PC-3 (cell line): Measurements from ENCODE around the gene NOL9. TPM values are rescaled to one million over a fixed set of nuclear protein-coding genes. Genes with fewer than 3 reads are reported as not detected.
A peak's percentile ranks its signal among the peaks of the same experiment; 100 is the strongest.

Experiments used
- ATAC-seq: fragments of 200-7000 bp; cut with Tn5 transposase; 2 replicates; pipeline ENCODE4 v1.9.1; 2020; ENCODE audit warnings: mild to moderate bottlenecking, moderate library complexity
- BruUV-seq: library from RNA; stranded (reverse); fragments of 400-500 nt; replicated peaks from 2 replicates; lab custom pipeline; 2021; lab: Mats Ljungman, UMichigan
- CTCF ChIA-PET: fragments of 300-600 bp; sonication (Branson Sonifier 250); formaldehyde crosslinking; loops from one replicate; lab custom pipeline; 2022; ENCODE audit warnings: antibody characterized with exemption; lab: Charles Lee
- POLR2A ChIA-PET: fragments of 300-600 bp; sonication (Branson Sonifier 250); formaldehyde crosslinking; loops from one replicate; lab custom pipeline; 2022; ENCODE audit warnings: antibody characterized with exemption; ENCODE audit not compliant: unreplicated experiment; lab: Charles Lee
- DNase-seq: peaks from one replicate; pipeline ENCODE4 v3.0.0-alpha.2; 2015
- H2AFZ ChIP-seq: fragments of 300-600 bp; sonication (generic); 2 replicates; pipeline ENCODE4 v1.6.0; 2016; ENCODE audit warnings: antibody characterized with exemption, low read length
- H3F3A ChIP-seq: fragments of 300-600 bp; sonication (generic); one replicate; pipeline ENCODE4 v1.6.0; 2017; ENCODE audit warnings: antibody characterized with exemption, low read length, control low read depth, mild to moderate bottlenecking; ENCODE audit not compliant: unreplicated experiment
- H3K27ac ChIP-seq: fragments of 300-600 bp; sonication (generic); 2 replicates; pipeline ENCODE4 v1.5.1; 2016; ENCODE audit warnings: mild to moderate bottlenecking, low read length
- H3K27me3 ChIP-seq: fragments of 300-600 bp; sonication (generic); 2 replicates; pipeline ENCODE4 v1.6.1; 2016; ENCODE audit warnings: low read length, mixed read lengths
- H3K36me3 ChIP-seq: fragments of 300-600 bp; sonication (generic); 2 replicates; pipeline ENCODE4 v1.6.1; 2016; ENCODE audit warnings: low read depth, mixed run types, low read length, mixed read lengths
- H3K4me1 ChIP-seq: fragments of 300-600 bp; sonication (generic); 2 replicates; pipeline ENCODE4 v1.5.1; 2016; ENCODE audit warnings: low read length; ENCODE audit not compliant: insufficient read depth
- H3K4me2 ChIP-seq: fragments of 300-600 bp; sonication (generic); 2 replicates; pipeline ENCODE4 v1.6.0; 2016; ENCODE audit warnings: low read length
- H3K4me3 ChIP-seq: fragments of 300-600 bp; sonication (generic); 2 replicates; pipeline ENCODE4 v1.5.1; 2016; ENCODE audit warnings: mild to moderate bottlenecking, low read length, mixed read lengths
- H3K79me2 ChIP-seq: fragments of 300-600 bp; sonication (generic); 2 replicates; pipeline ENCODE4 v1.6.1; 2017; ENCODE audit warnings: low read length, mixed read lengths
- H3K9ac ChIP-seq: fragments of 300-600 bp; sonication (generic); 2 replicates; pipeline ENCODE4 v1.6.0; 2016; ENCODE audit warnings: mild to moderate bottlenecking, low read length
- H3K9me2 ChIP-seq: fragments of 300-600 bp; sonication (generic); replicated peaks from 2 replicates; pipeline ENCODE4 v1.6.1; 2016; ENCODE audit warnings: mixed run types, low read length, mixed read lengths
- H3K9me3 ChIP-seq: fragments of 300-600 bp; sonication (generic); 2 replicates; pipeline ENCODE4 v1.6.1; 2016; ENCODE audit warnings: low read length, mixed read lengths
- H4K20me1 ChIP-seq: fragments of 300-600 bp; sonication (generic); 2 replicates; pipeline ENCODE4 v1.6.1; 2016; ENCODE audit warnings: low read length, mixed read lengths
- EZH2 ChIP-seq: fragments of 300-600 bp; sonication (generic); IDR thresholded peaks from one replicate; pipeline ENCODE4 v1.6.1; 2017; ENCODE audit warnings: antibody characterized with exemption, mild to moderate bottlenecking, low read length; ENCODE audit not compliant: unreplicated experiment
- EZH2phosphoT487 ChIP-seq: fragments of 300-600 bp; sonication (generic); IDR thresholded peaks from 2 replicates; pipeline ENCODE4 v1.6.1; 2018; ENCODE audit warnings: mild to moderate bottlenecking, antibody characterized with exemption, low read length, borderline replicate concordance
- intact Hi-C: fragments of 100-400 bp; cut with micrococcal nuclease; formaldehyde crosslinking; loops from 2 replicates; pipeline ENCODE4 v1.9.0; 2023
- total RNA-seq: library from RNA; depleted of rRNA; stranded (reverse); fragments of >200 nt; gene quantifications from 2 replicates; pipeline ENCODE4 v1.2.3, GENCODE V29; 2014
- TF ChIP-seq, protein P1 (sequence below): fragments of 300-600 bp; sonication (generic); conservative IDR thresholded peaks from 2 replicates; pipeline ENCODE4 v1.5.1; 2017; ENCODE audit warnings: antibody characterized with exemption, low read depth, mild to moderate bottlenecking, low read length

Gene NOL9
- total RNA-seq, 1 experiment from 2014 or later: 79.1 TPM

- H3K27ac ChIP-seq: no peak overlapping the region
- ChIA-PET CTCF (interaction anchor here (1.7 kb wide), 1 partner anchor 36 kb away, joined by 5 read pairs; no protein-coding TSS in a partner anchor), POLR2A (interaction anchor here (0.6 kb wide), 1 partner anchor 29 kb away, joined by 4 read pairs; no protein-coding TSS in a partner anchor)
- no peaks in the 10 kb centered on the region for H3K9me3 ChIP-seq
- no peak overlapping the region for H3K4me3 ChIP-seq
- H2AFZ ChIP-seq: no peak overlapping the region
- TF ChIP-seq EZH2: no peak
- TF ChIP-seq EZH2phosphoT487: no peak
- TF ChIP-seq, protein P1, sequence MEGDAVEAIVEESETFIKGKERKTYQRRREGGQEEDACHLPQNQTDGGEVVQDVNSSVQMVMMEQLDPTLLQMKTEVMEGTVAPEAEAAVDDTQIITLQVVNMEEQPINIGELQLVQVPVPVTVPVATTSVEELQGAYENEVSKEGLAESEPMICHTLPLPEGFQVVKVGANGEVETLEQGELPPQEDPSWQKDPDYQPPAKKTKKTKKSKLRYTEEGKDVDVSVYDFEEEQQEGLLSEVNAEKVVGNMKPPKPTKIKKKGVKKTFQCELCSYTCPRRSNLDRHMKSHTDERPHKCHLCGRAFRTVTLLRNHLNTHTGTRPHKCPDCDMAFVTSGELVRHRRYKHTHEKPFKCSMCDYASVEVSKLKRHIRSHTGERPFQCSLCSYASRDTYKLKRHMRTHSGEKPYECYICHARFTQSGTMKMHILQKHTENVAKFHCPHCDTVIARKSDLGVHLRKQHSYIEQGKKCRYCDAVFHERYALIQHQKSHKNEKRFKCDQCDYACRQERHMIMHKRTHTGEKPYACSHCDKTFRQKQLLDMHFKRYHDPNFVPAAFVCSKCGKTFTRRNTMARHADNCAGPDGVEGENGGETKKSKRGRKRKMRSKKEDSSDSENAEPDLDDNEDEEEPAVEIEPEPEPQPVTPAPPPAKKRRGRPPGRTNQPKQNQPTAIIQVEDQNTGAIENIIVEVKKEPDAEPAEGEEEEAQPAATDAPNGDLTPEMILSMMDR: no peak
- peaks cover 46% of the 10 kb centered on the region for H3K4me1 ChIP-seq
- peaks cover 7% of the 10 kb centered on the region for H3F3A ChIP-seq
- H4K20me1 ChIP-seq: no peaks in the 10 kb centered on the region
- no peak overlapping the region for H3K9ac ChIP-seq
- H3K27me3 ChIP-seq: no peaks in the 10 kb centered on the region
- no peak for ATAC-seq
- no peak for DNase-seq
- H3K4me2 ChIP-seq: no peak overlapping the region
- BruUV-seq: no TSS peak
- peaks cover 44% of the 10 kb centered on the region for H3K79me2 ChIP-seq
- intact Hi-C loops: loop anchor here (5.0 kb wide), 1 partner anchor 139 kb away; no protein-coding TSS in a partner anchor
- no peaks in the 10 kb centered on the region for H3K36me3 ChIP-seq
- no peaks in the 10 kb centered on the region for H3K9me2 ChIP-seq
Observed at GRCh38 chr1:6487804-6488484, 66.4 kb downstream of the NOL9 start.

DNA sequence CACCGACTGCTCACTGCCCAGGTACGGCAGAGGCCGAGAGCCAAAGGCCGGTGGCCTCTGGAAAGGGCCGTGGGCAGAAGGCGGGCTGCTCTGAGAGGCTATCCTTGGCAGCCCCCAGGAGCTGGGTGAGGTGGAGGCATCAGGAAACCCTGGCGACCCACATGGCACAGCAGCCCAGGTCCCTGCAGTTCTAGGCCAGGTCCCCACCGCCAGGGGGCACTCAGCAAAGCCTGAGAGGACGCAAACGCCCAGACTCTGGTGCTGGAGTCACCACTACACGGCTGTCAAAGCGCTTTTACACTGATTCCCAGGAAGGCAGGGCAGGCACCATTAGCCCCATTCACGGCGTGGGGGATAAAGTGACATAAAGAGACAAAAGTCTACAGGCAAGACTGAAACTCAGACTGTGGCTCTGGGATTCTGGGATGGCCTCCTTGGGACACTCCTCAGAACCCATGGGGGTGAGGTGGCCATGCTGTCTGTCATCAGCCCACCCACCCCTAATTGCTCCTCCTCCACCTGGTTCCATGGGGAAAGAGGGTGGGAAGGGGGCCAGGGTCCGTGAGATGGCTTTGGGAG, 67.8 kb downstream of the NOL9 start:
- Histone ChIP-seq H3K9me3 (no peaks in the 10 kb centered on the region), H4K20me1 (no peaks in the 10 kb centered on the region), H3K4me2 (peak overlapping the region; percentile 82), H3F3A (peaks cover 7% of the 10 kb centered on the region), H2AFZ (peak overlapping the region; percentile 15; the same call in 1 of the 2 replicates), H3K27ac (no peak overlapping the region), H3K36me3 (no peaks in the 10 kb centered on the region), H3K27me3 (no peaks in the 10 kb centered on the region), H3K4me3 (peak overlapping the region; percentile 70), H3K4me1 (peaks cover 32% of the 10 kb centered on the region), H3K9me2 (no peaks in the 10 kb centered on the region), H3K79me2 (peaks cover 44% of the 10 kb centered on the region), H3K9ac (peak overlapping the region; percentile 33; the same call in 1 of the 2 replicates)
- no TSS peak for BruUV-seq
- ChIA-PET CTCF (interaction anchor here (0.6 to 1.2 kb wide), 4 partner anchors 11 to 49 kb away, joined by 4 to 6 read pairs (median 4); no protein-coding TSS in a partner anchor), POLR2A (no interaction called here)
- peak; percentile 97 for DNase-seq
- intact Hi-C loops: loop anchor here (1.0 to 5.0 kb wide), 4 partner anchors 37 to 160 kb away; partner anchors contain the start of gene NOL9
- no peak for TF ChIP-seq EZH2
- no peak for TF ChIP-seq EZH2phosphoT487
- TF ChIP-seq, protein P1: peak; percentile 99
- ATAC-seq: peak; percentile 60
